ENCODE data around the gene ZIC1. TPM values are rescaled to one million over a fixed set of nuclear protein-coding genes. Genes with fewer than 3 reads are reported as not detected.

Gene ZIC1
- total RNA-seq, 1 experiment from 2014 or later = 31.9 TPM

DNA sequence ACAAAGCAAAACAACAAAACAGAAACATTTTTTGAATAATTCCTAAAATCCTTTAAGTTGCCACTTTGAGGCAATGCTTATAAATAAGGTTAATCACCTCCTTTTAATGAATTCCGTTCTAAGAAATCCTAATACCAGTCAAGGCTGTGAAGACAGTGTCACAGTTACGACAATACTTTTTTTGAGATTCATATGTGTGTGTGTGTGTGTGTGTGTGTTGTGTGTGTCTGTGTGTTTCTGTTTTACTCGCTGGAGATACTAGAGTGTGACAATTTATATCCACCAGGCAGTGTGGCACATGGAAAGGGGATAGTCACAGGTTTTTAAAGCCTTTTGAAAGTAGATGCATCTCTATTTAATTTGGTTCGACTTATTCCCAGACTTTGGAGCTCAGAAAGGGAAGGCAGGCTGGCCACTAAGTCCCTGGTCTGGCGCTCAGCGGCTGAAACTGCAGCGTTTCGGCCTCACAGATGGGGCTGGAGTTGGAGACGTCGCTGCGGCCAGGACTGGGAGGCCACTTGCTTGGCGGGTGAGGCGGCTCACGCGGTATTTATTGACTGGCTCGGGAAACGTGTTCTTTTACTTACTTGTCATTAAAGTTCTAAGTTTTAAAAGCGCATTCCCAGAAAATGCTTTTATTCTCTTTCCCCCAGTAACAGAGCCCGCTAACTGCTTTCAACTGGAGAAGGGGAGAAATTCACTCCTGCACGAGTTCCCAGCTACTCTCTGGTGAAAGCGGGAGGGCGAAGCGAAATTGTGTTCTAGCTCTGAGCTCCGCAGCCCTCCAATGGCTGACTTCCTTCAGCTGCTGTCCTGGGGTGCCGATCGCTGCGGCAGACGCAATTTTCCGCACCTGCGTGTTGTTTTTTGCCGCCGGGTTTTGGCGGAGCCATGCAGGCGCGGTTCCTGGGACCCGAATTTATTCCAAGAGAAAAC is 13.7 kb downstream of the ZIC1 start:
- Histone ChIP-seq H3K36me3 (peaks cover 11% of the 10 kb centered on the region), H3K9me3 (no peaks in the 10 kb centered on the region), H3K4me3 (peak overlapping the region; percentile 48), H3K27me3 (no peaks in the 10 kb centered on the region)
- peak; percentile 78 for DNase-seq

DNA sequence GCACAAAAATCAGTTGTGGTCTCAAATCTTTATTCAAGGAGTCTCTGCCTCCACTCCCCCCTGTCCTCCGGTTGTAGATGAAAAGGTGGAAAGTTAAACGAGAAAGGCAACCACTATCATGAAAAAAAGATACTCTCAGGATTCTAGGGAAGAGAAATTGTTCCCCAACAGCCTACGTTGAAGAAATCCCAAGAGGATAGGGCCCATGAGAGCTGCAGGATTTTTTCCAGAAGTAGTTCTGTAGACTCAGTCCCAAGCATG is 14.3 kb downstream of the ZIC1 start:
- H3K4me3 ChIP-seq = peak overlapping the region; percentile 48
- peak; percentile 53 for DNase-seq
- peaks cover 5% of the 10 kb centered on the region for H3K36me3 ChIP-seq
- no peaks in the 10 kb centered on the region for H3K9me3 ChIP-seq
- H3K27me3 ChIP-seq = no peaks in the 10 kb centered on the region

DNA sequence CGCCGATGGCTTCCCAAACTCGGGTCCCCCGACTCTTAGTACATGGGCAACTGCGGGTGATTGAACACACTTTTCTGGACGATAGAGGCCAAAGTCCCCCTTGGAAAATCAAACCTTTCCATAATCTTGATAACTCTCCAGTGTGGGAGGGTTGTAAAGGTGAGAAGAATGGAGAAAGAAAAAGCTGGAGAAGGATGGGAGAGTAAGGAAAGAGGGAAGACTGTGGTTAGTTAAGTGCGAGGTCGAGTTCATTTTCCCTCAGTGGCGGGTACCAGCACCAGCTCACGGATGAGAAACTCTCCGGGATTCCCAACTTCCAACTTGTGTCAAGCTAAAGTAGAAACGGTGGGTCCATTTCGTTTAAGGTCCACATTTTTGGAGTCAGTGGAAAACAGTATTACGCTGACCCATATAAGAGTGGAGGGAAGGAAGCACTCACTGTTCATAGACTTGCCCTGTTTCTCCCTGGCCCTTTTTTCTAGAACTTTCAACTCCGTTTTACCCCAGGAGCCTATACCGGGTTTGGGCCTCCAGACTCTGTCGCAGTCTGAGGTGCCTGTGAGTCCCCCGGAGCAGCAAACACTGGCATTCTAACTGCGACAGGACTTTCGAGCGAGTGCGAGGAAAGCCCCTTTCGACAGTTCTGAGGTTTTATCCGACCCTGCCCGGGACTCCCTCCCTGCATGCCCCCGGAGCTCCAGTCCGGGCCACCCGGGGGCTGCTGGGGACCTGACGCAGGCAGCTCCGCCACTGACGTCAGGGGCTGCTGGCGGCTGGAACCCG is 14.8 kb downstream of the ZIC1 start:
- Histone ChIP-seq H3K27me3 (no peaks in the 10 kb centered on the region), H3K4me3 (peak overlapping the region; percentile 48), H3K36me3 (no peaks in the 10 kb centered on the region), H3K9me3 (no peaks in the 10 kb centered on the region)
- DNase-seq = peak; percentile 86

DNA sequence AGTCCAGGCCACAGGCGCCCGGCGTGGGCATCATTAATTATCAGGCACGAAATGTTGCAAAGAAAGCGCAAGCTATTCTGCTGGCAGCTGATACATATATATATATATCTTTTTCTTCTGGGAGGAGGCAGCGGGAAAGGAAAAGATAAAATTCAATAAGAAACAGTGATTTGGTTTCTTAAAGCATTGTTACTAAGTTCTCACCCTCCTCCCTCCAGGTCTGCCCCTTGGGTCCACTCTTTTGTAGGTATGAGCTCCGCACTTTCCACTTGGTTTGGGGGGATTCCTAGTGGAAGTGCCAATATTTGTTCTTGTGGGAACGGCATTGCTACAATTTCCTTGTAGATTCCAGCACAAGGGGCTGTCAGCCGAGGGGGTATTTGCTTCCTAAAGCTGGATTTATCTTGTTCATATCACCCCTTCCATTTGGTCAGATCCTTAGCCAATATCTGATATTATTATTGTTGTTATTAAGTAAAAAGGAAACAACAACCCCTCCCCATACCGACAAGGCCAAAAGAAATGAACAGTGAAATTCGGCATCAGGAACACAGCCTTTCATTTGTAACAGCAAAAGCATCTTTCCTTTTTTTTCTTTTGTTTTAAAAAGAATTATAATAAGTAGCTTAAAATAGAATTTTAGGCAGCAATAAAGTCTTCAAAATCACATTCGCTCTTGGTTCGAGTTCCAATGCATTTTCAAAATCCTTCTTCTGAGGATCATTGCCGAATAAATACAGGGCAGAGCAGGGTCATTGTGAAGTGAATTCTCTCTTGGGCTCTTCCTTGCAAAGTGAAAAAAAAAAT is 15.6 kb downstream of the ZIC1 start:
- DNase-seq = no peak
- no peaks in the 10 kb centered on the region for H3K9me3 ChIP-seq
- no peaks in the 10 kb centered on the region for H3K27me3 ChIP-seq

DNA sequence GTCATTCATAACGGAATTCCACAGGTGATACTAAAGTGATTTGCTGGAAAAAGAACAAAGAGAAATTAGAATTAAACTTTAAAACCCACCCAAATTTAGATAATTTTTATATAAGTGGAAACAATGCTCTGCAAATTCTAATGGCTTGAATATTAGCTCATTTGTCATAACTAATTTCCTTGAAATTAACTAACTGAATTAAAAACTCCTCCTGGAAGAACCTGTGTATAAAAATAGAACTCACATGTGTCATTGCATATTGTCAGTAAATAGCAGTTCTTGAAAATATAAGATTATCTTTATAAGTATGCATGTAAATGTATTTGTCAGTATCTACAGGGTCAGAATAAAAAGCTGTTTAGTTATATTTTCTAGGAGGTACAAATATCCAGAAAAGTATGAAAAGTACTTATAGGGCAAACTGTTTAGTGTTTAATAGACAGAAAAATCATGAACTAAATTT is 16.3 kb downstream of the ZIC1 start:
- Histone ChIP-seq H3K9me3 (no peaks in the 10 kb centered on the region), H3K27me3 (no peaks in the 10 kb centered on the region), H3K36me3 (no peaks in the 10 kb centered on the region), H3K4me3 (peak overlapping the region; percentile 48)
- no peak for DNase-seq

More for the DNA sequence above, 15.6 kb downstream of the ZIC1 start:
- Histone ChIP-seq H3K36me3 (no peaks in the 10 kb centered on the region), H3K4me3 (peak overlapping the region; percentile 48)

DNA sequence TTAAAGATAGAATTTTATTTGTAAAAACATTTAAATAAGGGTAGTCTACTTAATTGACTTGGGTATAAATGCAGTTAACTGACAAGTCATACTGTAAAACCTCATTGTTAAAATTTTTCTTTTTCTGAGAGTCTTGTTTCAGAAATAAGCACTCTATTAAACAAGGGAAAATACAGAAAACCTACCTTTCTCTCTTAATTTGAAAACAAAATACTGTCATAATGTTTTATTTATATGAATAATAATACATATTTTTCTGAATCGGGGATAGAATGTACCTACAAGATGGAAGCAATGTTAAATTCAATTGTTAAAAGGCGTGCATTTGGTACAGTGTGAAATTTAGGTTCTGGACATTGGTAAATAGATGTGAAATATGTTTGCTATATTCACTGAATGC is 17.8 kb downstream of the ZIC1 start:
- DNase-seq = no peak
- no peaks in the 10 kb centered on the region for H3K27me3 ChIP-seq
- no peak overlapping the region for H3K4me3 ChIP-seq
- H3K9me3 ChIP-seq = no peaks in the 10 kb centered on the region
- H3K36me3 ChIP-seq = no peaks in the 10 kb centered on the region

DNA sequence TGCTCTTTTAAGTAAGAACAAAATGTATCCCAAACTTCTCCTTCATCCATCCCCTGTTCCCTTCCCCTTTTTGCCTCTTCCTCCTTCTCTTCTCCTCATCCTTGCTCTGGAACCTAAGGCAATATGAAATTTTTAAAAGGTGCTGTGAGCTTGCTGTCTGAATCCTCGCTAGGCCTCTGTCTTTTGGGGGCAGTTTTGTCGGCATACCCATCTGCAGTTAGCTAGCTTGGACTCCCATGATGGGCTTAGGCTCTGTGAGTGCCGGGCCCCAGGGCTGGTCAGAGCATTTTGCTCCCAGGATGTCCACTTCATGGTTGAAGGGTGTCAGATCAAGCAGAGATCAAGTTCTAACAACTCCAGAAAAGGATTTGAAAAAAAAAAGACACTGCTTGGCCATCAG is 18.6 kb downstream of the ZIC1 start:
- DNase-seq = peak; percentile 51
- H3K36me3 ChIP-seq = no peaks in the 10 kb centered on the region
- H3K4me3 ChIP-seq = no peak overlapping the region
- H3K27me3 ChIP-seq = no peaks in the 10 kb centered on the region
- H3K9me3 ChIP-seq = no peaks in the 10 kb centered on the region

DNA sequence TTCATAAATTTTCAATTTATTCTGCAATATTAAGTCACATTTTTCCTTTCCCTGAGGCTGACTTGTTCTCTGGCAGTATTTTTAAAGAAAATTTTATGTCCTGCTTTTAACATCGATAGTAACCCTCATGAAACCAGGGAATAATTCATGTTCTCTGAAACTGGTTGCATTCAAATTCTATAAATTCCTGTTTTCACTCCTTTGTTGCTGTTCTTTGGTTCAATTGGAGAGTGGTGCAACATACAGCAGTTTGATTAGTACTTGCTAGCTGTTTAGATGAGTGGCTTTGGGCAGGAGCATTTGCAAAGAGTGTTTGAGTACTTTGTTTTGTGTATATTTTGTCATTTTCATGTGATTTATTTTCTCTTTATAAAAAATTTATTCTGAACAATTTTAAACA is 19.2 kb downstream of the ZIC1 start:
- Histone ChIP-seq H3K9me3 (no peaks in the 10 kb centered on the region), H3K27me3 (no peaks in the 10 kb centered on the region), H3K36me3 (no peaks in the 10 kb centered on the region), H3K4me3 (no peak overlapping the region)
- DNase-seq = no peak

DNA sequence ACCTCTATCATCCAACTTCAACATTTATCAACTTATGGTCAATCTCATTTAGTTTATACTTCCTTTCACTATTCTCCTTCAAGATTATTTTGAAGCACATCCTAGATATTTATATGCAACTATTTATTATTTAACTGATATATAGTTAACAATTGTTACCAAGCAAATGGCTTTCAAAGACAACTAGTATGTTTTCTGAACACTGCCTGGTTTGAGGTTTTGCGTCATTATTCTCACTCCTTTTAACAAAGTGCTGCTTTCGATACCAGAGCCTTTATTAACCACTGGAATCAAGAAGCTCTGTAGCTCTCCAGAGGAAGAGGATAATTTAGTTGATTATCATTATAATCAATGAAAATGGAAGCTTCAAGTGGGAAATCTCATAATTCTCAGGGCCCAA is 19.6 kb downstream of the ZIC1 start:
- no peaks in the 10 kb centered on the region for H3K9me3 ChIP-seq
- no peak overlapping the region for H3K4me3 ChIP-seq
- no peaks in the 10 kb centered on the region for H3K36me3 ChIP-seq

DNA sequence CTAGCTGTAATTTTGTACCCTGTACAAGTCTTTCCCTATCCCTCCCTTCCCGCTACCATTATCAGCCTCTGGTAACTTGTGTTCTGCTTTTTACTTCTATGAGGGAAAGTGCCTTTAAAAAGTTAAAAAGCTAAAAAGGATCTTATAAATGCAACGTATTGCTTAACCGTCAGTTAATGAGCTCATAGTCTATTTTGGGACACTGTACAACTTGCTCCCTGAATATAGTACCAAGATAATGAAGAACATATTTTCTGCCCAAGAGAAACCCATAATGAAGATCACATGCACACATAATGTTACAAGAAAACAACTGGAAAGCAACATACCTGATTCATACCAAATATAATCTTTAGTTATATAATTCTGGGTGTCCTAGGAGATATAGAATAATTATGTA is 22.6 kb downstream of the ZIC1 start:
- Histone ChIP-seq H3K4me3 (no peak overlapping the region), H3K27me3 (no peaks in the 10 kb centered on the region), H3K9me3 (no peaks in the 10 kb centered on the region), H3K36me3 (no peaks in the 10 kb centered on the region)
- DNase-seq = no peak

More for the DNA sequence above, 19.6 kb downstream of the ZIC1 start:
- H3K27me3 ChIP-seq = no peaks in the 10 kb centered on the region
- no peak for DNase-seq

DNA sequence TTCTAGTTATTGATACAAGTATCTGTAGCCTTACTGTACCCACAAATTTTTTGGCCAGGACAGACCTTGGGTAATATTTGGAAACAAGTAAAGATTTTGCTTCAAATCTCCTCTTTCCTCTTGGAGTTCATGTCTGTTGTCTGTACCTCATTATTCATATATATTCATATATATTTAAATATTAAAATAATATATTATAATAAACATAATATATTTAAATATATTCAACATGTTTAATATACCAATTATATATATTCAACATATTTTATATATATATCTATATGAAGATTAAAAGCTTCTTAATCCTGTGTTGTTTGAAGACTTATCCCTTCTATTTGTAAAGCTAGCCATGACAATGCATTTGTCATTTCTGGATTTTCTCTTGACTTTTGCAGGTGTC is 38.1 kb downstream of the ZIC1 start:
- DNase-seq = no peak
- Histone ChIP-seq H3K9me3 (no peaks in the 10 kb centered on the region), H3K4me3 (no peak overlapping the region), H3K27me3 (no peaks in the 10 kb centered on the region), H3K36me3 (no peaks in the 10 kb centered on the region)

DNA sequence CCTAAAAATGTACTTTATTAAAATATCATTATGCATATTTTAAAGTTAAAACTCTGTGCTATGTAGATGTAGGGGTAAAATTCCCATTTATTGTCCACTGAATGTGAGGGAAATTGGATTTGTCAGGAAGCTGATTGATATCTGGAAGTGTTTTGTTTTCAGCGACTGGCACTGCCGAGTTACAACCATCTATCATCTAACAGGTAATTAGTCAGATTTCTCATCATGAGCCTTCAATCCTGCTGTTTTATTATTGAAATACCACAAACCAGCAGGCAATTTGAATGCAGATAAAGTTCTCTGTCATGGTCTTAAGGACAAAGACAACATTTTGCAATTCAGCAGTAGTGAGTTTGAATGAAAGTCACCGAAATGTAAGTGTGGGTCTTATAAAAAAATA is 40.5 kb downstream of the ZIC1 start:
- Histone ChIP-seq H3K36me3 (no peaks in the 10 kb centered on the region), H3K27me3 (no peaks in the 10 kb centered on the region), H3K4me3 (no peak overlapping the region), H3K9me3 (no peaks in the 10 kb centered on the region)
- DNase-seq = no peak

DNA sequence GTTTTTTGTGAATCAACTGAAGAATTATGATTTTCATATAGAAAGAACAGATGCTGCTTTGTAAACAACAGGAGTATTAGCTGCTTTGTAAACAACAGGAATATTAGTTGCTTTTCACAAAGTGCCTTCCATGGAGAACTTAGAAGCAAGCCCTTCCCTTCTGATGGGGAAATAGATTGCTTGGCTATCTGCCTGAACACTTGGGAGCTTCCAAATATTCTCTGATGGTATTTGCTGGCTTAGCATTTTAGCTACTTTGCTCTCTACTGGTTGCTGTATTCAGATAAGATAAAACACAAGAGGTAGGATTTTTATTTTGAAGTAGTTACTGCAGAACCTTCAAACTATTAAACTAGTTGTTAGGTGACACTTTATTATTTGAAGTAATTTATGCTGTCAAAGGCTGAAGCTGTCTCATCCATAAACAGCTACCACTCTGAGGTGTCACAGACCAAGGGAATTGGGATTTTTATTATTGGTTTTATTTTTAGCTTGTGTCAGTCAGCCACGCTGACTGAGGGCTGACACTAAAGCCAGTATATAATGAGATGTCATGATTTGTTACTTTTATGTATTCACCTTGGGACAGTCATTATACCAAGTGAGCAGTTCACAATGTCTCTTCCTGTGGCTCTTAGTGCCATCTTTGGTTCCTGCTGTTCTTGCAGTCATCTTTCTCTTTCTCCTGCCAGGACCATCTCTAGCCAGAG is 50.0 kb downstream of the ZIC1 start:
- Histone ChIP-seq H3K27me3 (no peaks in the 10 kb centered on the region), H3K4me3 (no peak overlapping the region), H3K36me3 (no peaks in the 10 kb centered on the region), H3K9me3 (no peaks in the 10 kb centered on the region)
- no peak for DNase-seq

DNA sequence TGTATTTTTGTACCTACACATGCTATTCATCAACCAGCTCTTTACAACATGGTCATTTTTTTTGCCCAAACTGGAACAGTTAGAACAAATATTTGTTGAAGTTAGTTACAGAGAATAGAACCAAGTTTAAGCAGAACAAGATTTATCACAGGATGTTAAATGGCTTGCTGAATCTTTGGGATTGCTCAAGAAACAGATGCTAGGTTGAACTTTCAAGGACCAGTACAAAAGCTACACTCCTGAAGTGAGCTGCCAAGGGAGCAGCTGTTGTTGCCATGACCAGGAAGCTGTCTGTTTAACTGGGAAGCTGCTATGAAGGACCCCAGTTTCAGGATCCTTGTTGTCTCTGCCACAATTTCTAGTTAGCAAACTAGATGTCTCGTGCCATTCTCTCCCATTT is 53.7 kb downstream of the ZIC1 start:
- Histone ChIP-seq H3K36me3 (no peaks in the 10 kb centered on the region), H3K27me3 (no peaks in the 10 kb centered on the region), H3K4me3 (no peak overlapping the region), H3K9me3 (no peaks in the 10 kb centered on the region)
- DNase-seq = no peak

Measured in MG63 (cell line).